Measurements from ENCODE around the gene GPR108.

GRCh38 chr19:6723108-6723618 is 14.2 kb downstream of the GPR108 start:
- no peak for TF ChIP-seq CTCF (CRISPR knock-in tag; IDR thresholded peaks at IDR 0.05)
- TF ChIP-seq MAX (IDR thresholded peaks at IDR 0.05): peak; percentile 66
- TF ChIP-seq ELF4 (CRISPR knock-in tag; IDR thresholded peaks at IDR 0.05; ENCODE audit: borderline replicate concordance): no peak; the same call in 1 of the 2 replicates
- TF ChIP-seq ZNF564 (CRISPR knock-in tag; IDR thresholded peaks at IDR 0.05): no peak
- no peak for TF ChIP-seq SP1 (IDR thresholded peaks at IDR 0.05)
- TF ChIP-seq SP1 (CRISPR knock-in tag; IDR thresholded peaks at IDR 0.05): no peak
- peak; percentile 91 for TF ChIP-seq PATZ1 (CRISPR knock-in tag; IDR thresholded peaks at IDR 0.05)
- no peak for TF ChIP-seq YY1 (IDR thresholded peaks at IDR 0.05; ENCODE audit: insufficient read depth, insufficient replicate concordance, low read depth, low read length)
